Prostate gland (tissue), 2 donors: ENCODE measurements around the gene COL6A1.

Experiments used
- CTCF ChIP-seq, 4 experiments: fragments of 200-600 bp in 2 of 4; fragments of 450-650 bp in 2 of 4; sonication (generic) in 2 of 4; IDR thresholded peaks; 1 replicate in 3 of 4; 2 replicates in 1 of 4; pipeline ENCODE4 v1.5.1; 2016 to 2019; ENCODE audit warnings: antibody characterized with exemption in 4 of 4, mild to moderate bottlenecking in 2 of 4, moderate library complexity in 2 of 4
- POLR2A ChIP-seq: fragments of 450-650 bp; IDR thresholded peaks from one replicate; pipeline ENCODE4 v1.6.1; 2016; ENCODE audit warnings: antibody characterized with exemption, mild to moderate bottlenecking
- POLR2AphosphoS5 ChIP-seq: sonication (generic); formaldehyde crosslinking; IDR thresholded peaks from one replicate; pipeline ENCODE4 v1.6.1; 2017; ENCODE audit warnings: antibody characterized with exemption

GRCh38 chr21:45937721-45938452 is 43.7 kb upstream of the COL6A1 start:
- TF ChIP-seq CTCF (IDR thresholded peaks at IDR 0.05) (no peak), POLR2A (no peak), POLR2AphosphoS5 (no peak)
